Measurements from ENCODE around the gene GAA. TPM values are rescaled to one million over a fixed set of nuclear protein-coding genes. Genes with fewer than 3 reads are reported as not detected.

GAA gene
- total and polyA plus RNA-seq, 2 of the 8 experiments (the other 6 are each of a cell fraction or from before 2014, with no cell fraction given) = 14.8 to 30.0 TPM

DNA sequence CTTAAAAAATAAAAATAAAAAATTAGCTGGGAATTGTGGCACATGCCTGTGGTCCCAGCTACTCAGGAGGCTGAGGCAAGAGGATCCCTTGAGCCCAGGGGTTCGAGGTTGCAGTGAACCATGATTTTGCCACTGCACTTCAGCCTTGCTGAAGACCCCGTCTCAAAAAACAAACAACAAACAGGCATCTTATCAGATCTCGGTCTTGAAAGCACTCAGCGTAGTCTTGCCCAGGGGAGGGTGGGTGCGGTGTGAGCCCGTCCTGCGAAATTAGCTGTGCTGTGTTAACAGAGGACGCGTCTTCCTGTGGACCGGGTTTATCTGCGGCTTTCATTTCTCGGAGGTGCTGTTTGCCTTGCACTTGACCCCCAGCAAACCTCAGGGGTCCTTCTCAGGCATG is 5.4 kb downstream of the GAA start:
- no peak overlapping the region for H3K4me2 ChIP-seq (ENCODE audit: insufficient read depth in 1 of 2, low read depth in 2 of 2, low read length in 2 of 2)
- no peak overlapping the region for H3K27ac ChIP-seq (ENCODE audit: low read depth, low read length)
- H3K4me3 ChIP-seq (ENCODE audit: extremely low read depth in 1 of 4, insufficient read depth in 2 of 4, low read depth in 3 of 4, low read length in 4 of 4) = no peak overlapping the region
- CTCF ChIA-PET (ENCODE audit: partially characterized antibody) = interaction anchor here (1.2 to 1.6 kb wide), 2 partner anchors 21 to 24 kb away, joined by 3 to 8 read pairs; no protein-coding TSS in a partner anchor
- H4K20me1 ChIP-seq (replicated peaks in 1 of 2; ENCODE audit: control insufficient read depth in 1 of 2, insufficient read depth in 2 of 2, low read length in 2 of 2) = no peaks in the 10 kb centered on the region
- H3K79me2 ChIP-seq (ENCODE audit: control insufficient read depth in 1 of 2, insufficient read depth in 2 of 2, low read length in 2 of 2) = no peaks in the 10 kb centered on the region
- no peak overlapping the region for H2AK5ac ChIP-seq (ENCODE audit: low read depth, low read length)
- no peak overlapping the region for H3K56ac ChIP-seq (replicated peaks; ENCODE audit: insufficient read length, low read depth, low read length)
- no peaks in the 10 kb centered on the region for H3K9me3 ChIP-seq (ENCODE audit: insufficient read depth in 2 of 2, low read depth in 1 of 2, low read length in 1 of 2)
- H4K91ac ChIP-seq (replicated peaks; ENCODE audit: insufficient read length, low read length) = no peak overlapping the region
- H3K27me3 ChIP-seq (replicated peaks in 1 of 4; ENCODE audit: control insufficient read depth in 3 of 4, extremely low read depth in 1 of 4, insufficient read depth in 3 of 4, low read length in 3 of 4) = peaks cover 0 to 4% (median 0%) of the 10 kb centered on the region in 4 experiments; a peak in 1 of 7 replicates
- no peak overlapping the region for H2BK12ac ChIP-seq (ENCODE audit: low read depth, low read length)
- H3K79me1 ChIP-seq (ENCODE audit: low read depth, low read length) = no peaks in the 10 kb centered on the region; the same call in 1 of the 2 replicates
- H3K18ac ChIP-seq (ENCODE audit: extremely low read depth, low read length) = no peak overlapping the region
- POLR2A ChIA-PET (ENCODE audit: partially characterized antibody) = interaction anchor here (0.7 to 1.7 kb wide), 2 partner anchors 13 to 39 kb away, joined by 3 to 4 read pairs; no protein-coding TSS in a partner anchor
- H3K23ac ChIP-seq (ENCODE audit: insufficient read length) = no peak overlapping the region
- WGBS, 2 experiments (ENCODE audit: extremely low coverage in 1 of 2, insufficient coverage in 1 of 2, insufficient read length in 1 of 2, insufficient replicate concordance in 2 of 2, low coverage in 1 of 2, low lambda C conversion rate in 2 of 2, missing lambda C conversion rate in 1 of 2) = 83% methylated on average over 12 of the region's 12 CpGs; no CpG with 5 or more reads in 1 of the 2 experiments
- TF ChIP-seq EZH2 (IDR thresholded peaks at IDR 0.05; ENCODE audit: low read depth, low read length, severe bottlenecking) (no peak), RBBP5 (IDR thresholded peaks at IDR 0.05; ENCODE audit: borderline replicate concordance, low read depth, low read length) (no peak), TEAD4 (IDR thresholded peaks at IDR 0.05; ENCODE audit: low read depth, low read length) (no peak), NANOG (IDR thresholded peaks at IDR 0.05; ENCODE audit: insufficient read depth, low read depth, low read length, poor library complexity, severe bottlenecking) (no peak), JUN (IDR thresholded peaks at IDR 0.05; ENCODE audit: low read depth, low read length) (no peak)
- TF ChIP-seq, protein P1, sequence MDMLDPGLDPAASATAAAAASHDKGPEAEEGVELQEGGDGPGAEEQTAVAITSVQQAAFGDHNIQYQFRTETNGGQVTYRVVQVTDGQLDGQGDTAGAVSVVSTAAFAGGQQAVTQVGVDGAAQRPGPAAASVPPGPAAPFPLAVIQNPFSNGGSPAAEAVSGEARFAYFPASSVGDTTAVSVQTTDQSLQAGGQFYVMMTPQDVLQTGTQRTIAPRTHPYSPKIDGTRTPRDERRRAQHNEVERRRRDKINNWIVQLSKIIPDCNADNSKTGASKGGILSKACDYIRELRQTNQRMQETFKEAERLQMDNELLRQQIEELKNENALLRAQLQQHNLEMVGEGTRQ (IDR thresholded peaks at IDR 0.05; ENCODE audit: low read length) = no peak
- no peaks in the 10 kb centered on the region for H3K36me3 ChIP-seq (ENCODE audit: control insufficient read depth in 2 of 4, insufficient read depth in 4 of 4, low read length in 3 of 4)
- no peak overlapping the region for H4K8ac ChIP-seq (ENCODE audit: extremely low read depth, insufficient read depth, low read length)
- H3K23me2 ChIP-seq (ENCODE audit: low read depth, low read length) = peaks cover 6% of the 10 kb centered on the region; the same call in 1 of the 2 replicates
- no peak overlapping the region for H3K4ac ChIP-seq (replicated peaks; ENCODE audit: insufficient read length, low read depth, low read length)
- H2BK120ac ChIP-seq (replicated peaks; ENCODE audit: low read depth, low read length) = no peak overlapping the region
- H3K9ac ChIP-seq (replicated peaks in 1 of 4; ENCODE audit: extremely low read depth in 1 of 4, low read depth in 3 of 4, low read length in 3 of 4) = no peak overlapping the region
- H2AFZ ChIP-seq (ENCODE audit: low read length) = no peak overlapping the region
- no peak overlapping the region for H3K14ac ChIP-seq (ENCODE audit: insufficient read length)
- H2BK20ac ChIP-seq (ENCODE audit: low read length) = no peak overlapping the region
- no peak overlapping the region for H4K5ac ChIP-seq (ENCODE audit: insufficient read length, low read depth, low read length)
- no peak for DNase-seq (ENCODE audit: low read depth in 1 of 2, low spot score in 2 of 2)
- peaks cover 0 to 7% (median 1%) of the 10 kb centered on the region in 4 experiments; a peak in 4 of 7 replicates for H3K4me1 ChIP-seq (replicated peaks in 1 of 4; ENCODE audit: control insufficient read depth in 3 of 4, insufficient read depth in 4 of 4, low read length in 3 of 4)
- H2BK5ac ChIP-seq (ENCODE audit: low read depth, low read length) = no peak overlapping the region
- no peak for FAIRE-seq
- H2BK15ac ChIP-seq (ENCODE audit: low read length) = no peak overlapping the region
